OCI-LY3 (cell line): ENCODE measurements around the gene TAX1BP1.

Experiments
- H2AFZ ChIP-seq: fragments of 200-600, 300-600 bp; shearing (Covaris generic); 2 replicates; pipeline ENCODE4 v1.6.0; 2014; ENCODE audit warnings: antibody characterized with exemption, low read depth, low read length
- H3K27ac ChIP-seq: fragments of 200-600, 300-600 bp; sonication (generic); 2 replicates; pipeline ENCODE4 v1.5.1; 2014; ENCODE audit warnings: mild to moderate bottlenecking, low read length, moderate library complexity, mixed read lengths
- H3K27me3 ChIP-seq: fragments of 200-600, 300-600 bp; sonication (generic); 2 replicates; pipeline ENCODE4 v1.6.1; 2014; ENCODE audit warnings: low read depth, low read length, mixed read lengths
- H3K36me3 ChIP-seq: fragments of 200-600, 300-600 bp; sonication (generic); replicated peaks from 2 replicates; pipeline ENCODE3; 2014; ENCODE audit warnings: low read depth, low read length, mixed read lengths
- H3K4me1 ChIP-seq: fragments of 300-600, 200-600 bp; sonication (generic); 2 replicates; pipeline ENCODE4 v1.6.1; 2014; ENCODE audit warnings: low read length, mixed read lengths
- H3K4me2 ChIP-seq: fragments of 200-600, 300-600 bp; sonication (generic); 2 replicates; pipeline ENCODE4 v1.6.1; 2014; ENCODE audit warnings: low read length, mixed read lengths
- H3K4me3 ChIP-seq: fragments of 300-600, 200-600 bp; sonication (generic); 2 replicates; pipeline ENCODE4 v1.5.1; 2014; ENCODE audit warnings: antibody characterized with exemption, mild to moderate bottlenecking, low read length, moderate library complexity
- H3K79me2 ChIP-seq: fragments of 300-600, 200-600 bp; shearing (Covaris generic); 2 replicates; pipeline ENCODE4 v1.6.1; 2014; ENCODE audit warnings: mild to moderate bottlenecking, low read length, mixed read lengths
- H3K9ac ChIP-seq: fragments of 300-600, 200-600 bp; shearing (Covaris generic); 2 replicates; pipeline ENCODE4 v1.6.0; 2014; ENCODE audit warnings: mild to moderate bottlenecking, low read length, moderate library complexity
- H3K9me3 ChIP-seq: fragments of 200-600, 300-600 bp; shearing (Covaris generic); 2 replicates; pipeline ENCODE4 v1.6.1; 2014; ENCODE audit warnings: low read length, mixed read lengths; ENCODE audit not compliant: insufficient read depth
- H4K20me1 ChIP-seq: fragments of 200-600, 300-600 bp; sonication (generic); 2 replicates; pipeline ENCODE4 v1.6.1; 2016; ENCODE audit warnings: low read length, mixed read lengths; ENCODE audit not compliant: insufficient read depth
- EZH2phosphoT487 ChIP-seq: fragments of 200-600 bp; shearing (Covaris generic); IDR thresholded peaks from 2 replicates; pipeline ENCODE4 v1.6.1; 2018; ENCODE audit warnings: antibody characterized with exemption, mixed run types, low read depth
- TF ChIP-seq, protein P1 (sequence below): fragments of 200-600, 300-600 bp; sonication (generic); IDR thresholded peaks from 2 replicates; pipeline ENCODE4 v1.5.1; 2014; ENCODE audit warnings: antibody characterized with exemption, low read length, low read depth

Gene TAX1BP1

DNA sequence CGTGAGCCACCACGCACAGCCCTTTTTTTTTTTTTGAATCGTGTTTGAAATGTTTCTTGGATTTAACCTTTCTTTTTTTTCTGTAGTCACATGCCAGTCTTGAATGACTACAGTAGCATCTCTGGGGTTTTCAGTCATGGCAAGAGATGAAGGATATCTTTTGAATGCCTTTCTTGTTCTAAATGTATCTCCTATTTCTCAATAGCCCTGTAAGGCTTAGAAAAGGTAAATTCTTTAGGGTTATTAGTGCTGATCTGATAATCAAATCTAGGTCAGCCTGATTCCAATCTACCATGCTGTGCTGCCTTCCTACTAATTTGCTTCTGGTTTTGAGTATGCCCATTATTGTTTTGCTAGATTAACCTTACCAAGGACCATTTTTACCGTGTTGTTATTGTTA, 70.2 kb downstream of the TAX1BP1 start:
- Histone ChIP-seq H3K36me3 (no peaks in the 10 kb centered on the region), H2AFZ (no peak overlapping the region), H4K20me1 (no peaks in the 10 kb centered on the region), H3K79me2 (no peaks in the 10 kb centered on the region), H3K4me2 (no peak overlapping the region), H3K9me3 (no peaks in the 10 kb centered on the region), H3K27ac (no peak overlapping the region), H3K4me3 (no peak overlapping the region), H3K4me1 (no peaks in the 10 kb centered on the region), H3K27me3 (no peaks in the 10 kb centered on the region), H3K9ac (no peak overlapping the region)
- no peak for TF ChIP-seq EZH2phosphoT487
- TF ChIP-seq, protein P1, sequence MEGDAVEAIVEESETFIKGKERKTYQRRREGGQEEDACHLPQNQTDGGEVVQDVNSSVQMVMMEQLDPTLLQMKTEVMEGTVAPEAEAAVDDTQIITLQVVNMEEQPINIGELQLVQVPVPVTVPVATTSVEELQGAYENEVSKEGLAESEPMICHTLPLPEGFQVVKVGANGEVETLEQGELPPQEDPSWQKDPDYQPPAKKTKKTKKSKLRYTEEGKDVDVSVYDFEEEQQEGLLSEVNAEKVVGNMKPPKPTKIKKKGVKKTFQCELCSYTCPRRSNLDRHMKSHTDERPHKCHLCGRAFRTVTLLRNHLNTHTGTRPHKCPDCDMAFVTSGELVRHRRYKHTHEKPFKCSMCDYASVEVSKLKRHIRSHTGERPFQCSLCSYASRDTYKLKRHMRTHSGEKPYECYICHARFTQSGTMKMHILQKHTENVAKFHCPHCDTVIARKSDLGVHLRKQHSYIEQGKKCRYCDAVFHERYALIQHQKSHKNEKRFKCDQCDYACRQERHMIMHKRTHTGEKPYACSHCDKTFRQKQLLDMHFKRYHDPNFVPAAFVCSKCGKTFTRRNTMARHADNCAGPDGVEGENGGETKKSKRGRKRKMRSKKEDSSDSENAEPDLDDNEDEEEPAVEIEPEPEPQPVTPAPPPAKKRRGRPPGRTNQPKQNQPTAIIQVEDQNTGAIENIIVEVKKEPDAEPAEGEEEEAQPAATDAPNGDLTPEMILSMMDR: no peak

DNA sequence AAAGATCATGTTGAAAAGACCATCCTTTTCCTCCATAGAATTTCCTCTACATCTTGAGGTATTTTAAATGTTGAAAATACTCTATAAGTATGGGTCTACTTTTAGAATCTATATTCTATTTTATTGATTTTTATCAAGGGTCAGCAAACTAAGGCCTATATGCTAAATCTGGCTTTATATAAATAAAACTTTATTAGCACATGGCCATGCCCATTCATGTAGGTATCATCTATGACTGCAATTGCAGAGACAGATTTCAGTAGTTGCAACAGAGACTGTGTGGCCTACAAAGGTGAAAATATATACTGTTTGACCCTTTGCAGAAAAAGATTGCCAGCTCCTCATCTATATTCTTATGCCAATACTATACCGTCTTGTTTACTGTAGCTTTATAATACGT, 72.7 kb downstream of the TAX1BP1 start:
- H3K4me2 ChIP-seq: no peak overlapping the region
- H2AFZ ChIP-seq: no peak overlapping the region
- H3K79me2 ChIP-seq: no peaks in the 10 kb centered on the region
- no peak for TF ChIP-seq EZH2phosphoT487
- TF ChIP-seq, protein P1: no peak
- no peaks in the 10 kb centered on the region for H3K27me3 ChIP-seq
- H3K9me3 ChIP-seq: no peaks in the 10 kb centered on the region
- H3K9ac ChIP-seq: no peak overlapping the region
- H4K20me1 ChIP-seq: no peaks in the 10 kb centered on the region
- no peak overlapping the region for H3K4me3 ChIP-seq
- no peak overlapping the region for H3K27ac ChIP-seq
- no peaks in the 10 kb centered on the region for H3K4me1 ChIP-seq
- H3K36me3 ChIP-seq: no peaks in the 10 kb centered on the region

DNA sequence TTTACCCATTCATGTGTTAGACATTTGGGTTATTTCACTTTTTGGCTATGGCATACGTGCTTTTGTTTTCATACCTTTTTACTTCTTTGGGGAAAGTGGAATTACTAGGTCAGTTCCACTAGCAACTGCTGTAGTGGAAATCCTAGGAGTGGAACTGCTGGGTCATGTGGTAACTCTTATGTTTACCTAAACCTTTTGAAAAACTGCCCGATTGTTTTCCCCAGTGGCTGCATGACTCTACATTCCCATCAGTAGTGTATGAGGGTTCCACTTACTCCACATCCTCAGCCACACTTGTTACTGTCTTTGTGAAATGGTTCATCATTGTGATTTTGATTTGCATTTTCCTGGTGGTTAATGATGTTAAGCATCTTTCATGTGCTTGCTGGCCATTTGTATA, 82.3 kb downstream of the TAX1BP1 start:
- no peak overlapping the region for H3K4me2 ChIP-seq

DNA sequence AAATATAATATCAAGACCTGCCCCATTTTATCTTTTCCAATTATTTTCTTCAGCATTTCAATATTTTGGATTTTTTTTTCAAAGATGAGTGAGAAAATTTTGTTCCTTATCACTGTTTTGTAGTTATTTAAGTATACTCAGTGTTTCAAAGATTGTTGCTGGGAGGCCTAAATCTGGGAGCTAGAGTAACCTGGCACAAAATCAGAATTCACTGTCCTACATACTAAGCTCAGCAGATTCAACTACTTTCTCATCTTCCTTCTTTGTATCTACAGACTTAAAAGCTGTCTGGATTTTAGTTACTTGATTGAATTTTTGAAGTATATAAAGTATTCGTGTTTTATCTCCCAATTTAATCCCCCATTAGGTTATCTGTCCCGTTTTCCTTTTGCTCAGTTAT, 85.9 kb downstream of the TAX1BP1 start:
- no peaks in the 10 kb centered on the region for H4K20me1 ChIP-seq
- H3K4me3 ChIP-seq: no peak overlapping the region
- H3K9me3 ChIP-seq: no peaks in the 10 kb centered on the region
- H3K27me3 ChIP-seq: no peaks in the 10 kb centered on the region
- H3K4me2 ChIP-seq: no peak overlapping the region
- no peaks in the 10 kb centered on the region for H3K36me3 ChIP-seq
- no peaks in the 10 kb centered on the region for H3K79me2 ChIP-seq
- no peak overlapping the region for H3K9ac ChIP-seq
- no peaks in the 10 kb centered on the region for H3K4me1 ChIP-seq
- no peak overlapping the region for H3K27ac ChIP-seq
- TF ChIP-seq, protein P1: no peak
- TF ChIP-seq EZH2phosphoT487: no peak
- H2AFZ ChIP-seq: no peak overlapping the region

More for the DNA sequence above, 82.3 kb downstream of the TAX1BP1 start:
- Histone ChIP-seq H4K20me1 (no peaks in the 10 kb centered on the region), H3K9me3 (no peaks in the 10 kb centered on the region), H3K4me3 (no peak overlapping the region), H3K79me2 (no peaks in the 10 kb centered on the region), H3K27me3 (no peaks in the 10 kb centered on the region), H2AFZ (no peak overlapping the region), H3K27ac (no peak overlapping the region), H3K9ac (no peak overlapping the region), H3K36me3 (no peaks in the 10 kb centered on the region), H3K4me1 (no peaks in the 10 kb centered on the region)
- TF ChIP-seq, protein P1: no peak
- no peak for TF ChIP-seq EZH2phosphoT487
